Effector memory CD8-positive, alpha-beta T cell (primary cell): ENCODE results near the gene TRABD2B.

Source experiments
- ATAC-seq: fragments of 150-1000 bp; cut with Tn5 transposase; replicated peaks from 2 replicates; pipeline ENCODE4 v1.10.0; 2021; ENCODE audit warnings: mild to moderate bottlenecking, moderate library complexity
- DNase-seq, 3 experiments: peaks; one replicate each; pipeline ENCODE4 v3.0.0; 2021
- H3K27ac Mint-ChIP-seq, 2 donors: one replicate each; pipeline ENCODE4 v1.8.0; 2022; ENCODE audit warnings: mild to moderate bottlenecking in 2 of 2, mixed read lengths in 2 of 2, moderate library complexity in 2 of 2
- H3K27me3 Mint-ChIP-seq, 2 donors: one replicate each; pipeline ENCODE4 v1.8.0; 2022; ENCODE audit warnings: mixed read lengths in 2 of 2
- H3K36me3 Mint-ChIP-seq: one replicate; pipeline ENCODE4 v1.8.0; 2022; ENCODE audit warnings: mild to moderate bottlenecking, moderate library complexity, mixed read lengths; ENCODE audit not compliant: insufficient read depth
- H3K4me1 Mint-ChIP-seq, 2 donors: one replicate each; pipeline ENCODE4 v1.8.0; 2022; ENCODE audit warnings: low read depth in 2 of 2, mixed read lengths in 2 of 2
- H3K4me3 Mint-ChIP-seq, 2 donors: one replicate each; pipeline ENCODE4 v1.8.0; 2022; ENCODE audit warnings: mild to moderate bottlenecking in 2 of 2, mixed read lengths in 2 of 2, moderate library complexity in 2 of 2
- H3K9me3 Mint-ChIP-seq, 2 donors: one replicate each; pipeline ENCODE4 v1.8.0; 2022; ENCODE audit warnings: mixed read lengths in 2 of 2

The TRABD2B gene

DNA sequence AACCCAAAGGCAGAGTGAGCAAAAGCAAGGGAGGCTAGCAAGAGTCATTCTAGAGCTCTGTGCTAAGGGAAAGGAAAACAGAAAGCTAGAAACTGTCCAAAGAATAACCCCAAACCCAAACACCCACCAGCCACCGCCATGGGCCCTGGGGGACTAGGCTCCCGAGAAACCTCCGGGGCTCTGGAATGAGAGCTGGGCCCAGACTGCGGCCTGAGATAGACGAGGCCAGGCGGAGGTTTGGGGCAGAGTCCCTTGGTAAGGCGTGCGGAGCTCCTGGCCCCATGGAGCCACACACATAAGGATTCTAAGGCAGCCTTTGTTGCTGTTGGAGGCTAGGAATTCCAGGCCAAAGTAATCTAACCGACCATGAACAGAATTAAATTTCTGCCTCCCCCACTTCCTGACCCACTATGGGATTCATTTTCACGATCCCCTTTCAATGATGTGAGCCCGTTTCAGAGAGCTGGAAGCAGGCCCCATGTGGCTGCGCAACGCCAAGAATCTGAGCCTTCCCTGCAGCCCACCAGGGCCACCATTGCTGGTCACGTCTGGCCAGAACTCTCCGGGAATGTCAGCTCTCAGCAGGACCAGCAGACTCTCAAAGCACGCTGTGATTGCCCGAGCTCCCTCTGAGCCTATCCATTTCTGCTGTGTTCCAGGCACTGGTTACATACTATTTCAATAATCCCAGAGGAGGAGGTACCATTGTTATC lies 145.0 kb downstream of the TRABD2B start:
- Mint-ChIP-seq H3K36me3 (no peaks in the 10 kb centered on the region), H3K9me3 (no peaks in the 10 kb centered on the region), H3K4me3 (no peak overlapping the region), H3K4me1 (no peaks in the 10 kb centered on the region), H3K27me3 (peaks cover 0 to 14% of the 10 kb centered on the region in 2 donors), H3K27ac (no peak overlapping the region)
- DNase-seq = no peak
- ATAC-seq = no peak

DNA sequence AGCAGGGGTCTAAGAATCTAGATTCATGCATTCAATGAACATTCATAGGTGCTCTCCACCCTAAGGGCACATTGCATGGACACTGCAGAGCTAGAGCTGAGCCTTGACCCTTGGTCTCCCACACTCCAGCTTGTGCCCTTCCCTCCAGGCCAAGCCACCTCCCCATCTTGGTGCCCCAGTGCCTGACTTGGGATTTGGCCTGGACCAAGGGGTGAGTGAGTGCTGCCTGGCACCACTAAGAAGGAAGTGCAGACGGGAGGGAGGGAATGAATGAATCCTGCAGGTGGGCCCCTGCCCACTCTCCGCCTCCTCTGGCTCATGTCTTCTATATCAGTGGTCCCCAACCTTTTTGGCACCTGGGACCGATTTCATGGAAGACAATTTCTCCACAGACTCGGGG lies 146.7 kb downstream of the TRABD2B start:
- ATAC-seq (no peak), DNase-seq (no peak)
- Mint-ChIP-seq H3K4me1 (no peaks in the 10 kb centered on the region), H3K9me3 (no peaks in the 10 kb centered on the region), H3K36me3 (no peaks in the 10 kb centered on the region), H3K27me3 (peaks cover 0 to 14% of the 10 kb centered on the region in 2 donors), H3K4me3 (no peak overlapping the region), H3K27ac (no peak overlapping the region)

DNA sequence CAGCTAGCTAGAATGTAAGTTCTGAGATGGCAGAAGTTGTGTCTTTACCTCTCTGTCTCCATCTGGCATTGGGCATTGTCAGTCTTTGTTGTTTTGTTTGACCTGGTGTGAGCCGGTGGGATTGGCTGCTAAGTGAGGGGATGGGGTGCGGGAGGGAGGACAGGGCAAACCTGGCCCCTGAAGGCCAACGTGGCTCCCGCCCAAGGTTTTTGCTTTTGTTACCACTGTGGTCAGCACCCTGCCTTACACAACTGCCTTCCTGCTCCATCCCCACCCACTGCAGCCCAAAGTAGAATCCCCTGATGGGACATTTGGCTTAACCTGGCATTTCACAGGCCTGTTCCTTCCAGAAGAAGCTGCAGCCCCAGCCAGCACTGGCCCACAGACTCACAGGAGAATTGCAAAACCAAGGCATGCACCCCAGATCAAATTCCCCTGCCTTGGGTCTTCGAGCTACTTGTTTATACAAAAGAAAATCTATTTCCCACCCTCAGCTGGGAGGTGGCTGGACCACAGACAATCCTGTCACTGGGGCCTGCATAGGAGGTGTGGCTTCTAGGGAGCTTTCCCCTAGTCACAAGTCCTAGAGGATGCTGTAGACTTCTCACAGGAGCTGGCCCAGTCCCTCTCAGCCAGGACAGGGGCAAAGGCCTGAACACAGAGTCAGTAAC lies 147.5 kb downstream of the TRABD2B start:
- peaks cover 6 to 21% of the 10 kb centered on the region in 2 donors for H3K27me3 Mint-ChIP-seq
- DNase-seq (no peak), ATAC-seq (no peak)
- H3K4me3 Mint-ChIP-seq = no peak overlapping the region
- no peaks in the 10 kb centered on the region for H3K4me1 Mint-ChIP-seq
- H3K36me3 Mint-ChIP-seq = no peaks in the 10 kb centered on the region
- H3K9me3 Mint-ChIP-seq = no peaks in the 10 kb centered on the region
- no peak overlapping the region for H3K27ac Mint-ChIP-seq

DNA sequence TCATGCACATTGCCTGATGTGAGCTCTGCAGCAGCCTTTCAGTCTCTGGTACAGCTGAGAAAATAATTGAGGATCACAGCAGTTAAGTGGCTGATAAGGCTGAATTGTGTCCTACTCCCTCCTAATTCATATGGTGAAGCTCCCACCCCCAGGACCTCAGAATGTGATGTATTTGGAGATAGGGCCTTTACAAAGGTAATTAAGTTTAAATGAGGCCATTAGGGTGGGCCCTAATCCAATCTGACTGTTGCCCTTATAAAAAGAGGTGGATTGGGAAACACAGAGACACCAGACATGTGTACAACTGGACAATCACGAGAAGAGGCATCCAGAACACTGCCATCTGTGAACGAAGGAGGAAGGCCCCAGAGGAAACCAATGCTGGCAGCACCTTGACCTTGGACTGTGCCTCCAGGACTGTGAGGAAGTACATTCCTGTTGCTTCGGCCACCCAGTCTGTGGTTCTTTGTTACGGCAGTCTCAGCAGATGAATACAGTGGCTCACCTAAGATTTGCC lies 148.1 kb downstream of the TRABD2B start:
- Mint-ChIP-seq H3K27me3 (peaks cover 12 to 28% of the 10 kb centered on the region in 2 donors), H3K9me3 (no peaks in the 10 kb centered on the region), H3K4me1 (no peaks in the 10 kb centered on the region), H3K27ac (no peak overlapping the region), H3K4me3 (no peak overlapping the region), H3K36me3 (no peaks in the 10 kb centered on the region)
- no peak for ATAC-seq
- no peak for DNase-seq

DNA sequence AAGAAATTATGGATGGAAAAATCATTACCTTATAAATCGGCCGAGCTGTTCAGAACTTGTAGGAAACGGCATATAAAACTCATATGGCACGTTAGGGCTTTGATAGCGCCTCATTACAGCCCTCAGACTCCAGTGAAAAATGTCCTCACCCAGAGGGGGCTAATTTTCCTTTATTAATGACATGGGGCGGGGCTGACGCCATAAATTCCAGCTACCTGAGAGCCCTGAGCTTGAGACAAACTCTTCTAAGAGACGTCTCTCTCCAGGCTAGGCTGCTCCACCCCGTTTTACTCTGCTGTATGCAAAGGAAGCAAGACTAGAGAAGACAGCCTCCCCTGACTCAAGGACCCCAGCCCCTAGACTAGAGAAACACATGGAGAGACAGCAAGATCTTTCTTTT lies 149.4 kb downstream of the TRABD2B start:
- no peak for DNase-seq
- Mint-ChIP-seq H3K36me3 (no peaks in the 10 kb centered on the region), H3K4me1 (no peaks in the 10 kb centered on the region), H3K27ac (no peak overlapping the region), H3K27me3 (peaks cover 22 to 41% of the 10 kb centered on the region in 2 donors), H3K9me3 (no peaks in the 10 kb centered on the region), H3K4me3 (no peak overlapping the region)
- ATAC-seq = no peak

DNA sequence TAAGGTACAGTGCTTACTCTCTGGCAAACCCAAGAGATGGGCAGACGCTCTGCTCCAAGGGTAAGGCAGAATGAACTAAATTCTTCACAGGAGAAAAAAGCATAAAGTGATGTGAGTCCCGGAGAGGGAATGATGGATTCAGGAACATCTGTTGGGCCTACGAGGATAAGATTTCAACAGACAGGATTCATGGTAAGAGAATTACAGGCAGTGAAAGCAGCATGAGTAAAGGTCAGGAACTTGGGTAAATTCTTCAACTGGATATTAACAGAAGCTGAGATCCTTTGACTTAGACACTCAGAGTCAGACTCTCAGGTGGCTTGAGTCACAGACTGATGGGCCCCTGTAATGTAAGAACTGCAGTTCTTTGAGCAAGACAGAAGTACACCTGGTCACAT lies 152.6 kb downstream of the TRABD2B start:
- Mint-ChIP-seq H3K36me3 (no peaks in the 10 kb centered on the region), H3K9me3 (no peaks in the 10 kb centered on the region), H3K27me3 (peaks cover 29 to 57% of the 10 kb centered on the region in 2 donors), H3K4me3 (no peak overlapping the region), H3K27ac (no peak overlapping the region), H3K4me1 (no peaks in the 10 kb centered on the region)
- DNase-seq = no peak
- ATAC-seq = no peak

DNA sequence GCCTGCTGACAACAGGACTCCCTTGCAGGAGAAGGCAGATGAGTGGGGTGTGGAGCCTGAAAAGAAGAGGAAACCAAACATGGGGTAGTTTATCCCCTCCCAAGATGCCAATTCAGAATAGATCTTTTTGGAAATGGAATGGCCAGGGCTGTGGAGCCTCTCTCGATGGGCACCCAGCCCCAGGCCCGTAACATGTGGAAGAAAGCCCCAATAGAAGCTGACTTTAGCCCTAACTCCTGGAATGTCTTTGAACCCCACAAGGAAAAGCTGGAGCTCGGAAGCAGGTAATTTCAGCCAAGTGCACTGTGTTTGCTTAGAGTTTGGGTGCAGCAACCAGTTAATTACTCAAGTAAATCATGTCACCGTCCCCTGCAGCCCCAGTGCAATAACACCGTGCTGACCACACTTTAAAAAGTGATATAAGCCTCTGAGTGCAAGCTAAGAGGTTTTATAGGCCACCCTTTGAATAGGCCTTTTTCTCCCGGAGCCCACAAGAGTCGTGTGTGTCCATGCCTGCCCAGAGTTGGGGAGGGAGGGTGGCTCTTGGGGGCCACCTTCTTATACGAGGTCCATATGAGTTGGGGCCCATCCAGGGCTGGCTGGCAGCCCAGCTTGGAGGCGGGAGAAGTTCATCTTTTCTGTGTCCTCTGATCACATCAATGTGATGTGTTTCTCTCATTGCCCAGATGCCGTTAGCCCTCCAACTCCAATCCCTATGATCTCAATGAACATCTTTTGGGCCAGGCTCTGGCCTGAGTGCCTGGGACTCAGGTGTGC lies 153.2 kb downstream of the TRABD2B start:
- Mint-ChIP-seq H3K27ac (no peak overlapping the region), H3K9me3 (no peaks in the 10 kb centered on the region), H3K36me3 (no peaks in the 10 kb centered on the region), H3K4me3 (no peak overlapping the region), H3K27me3 (peaks cover 29 to 63% of the 10 kb centered on the region in 2 donors), H3K4me1 (no peaks in the 10 kb centered on the region)
- DNase-seq = no peak
- no peak for ATAC-seq

DNA sequence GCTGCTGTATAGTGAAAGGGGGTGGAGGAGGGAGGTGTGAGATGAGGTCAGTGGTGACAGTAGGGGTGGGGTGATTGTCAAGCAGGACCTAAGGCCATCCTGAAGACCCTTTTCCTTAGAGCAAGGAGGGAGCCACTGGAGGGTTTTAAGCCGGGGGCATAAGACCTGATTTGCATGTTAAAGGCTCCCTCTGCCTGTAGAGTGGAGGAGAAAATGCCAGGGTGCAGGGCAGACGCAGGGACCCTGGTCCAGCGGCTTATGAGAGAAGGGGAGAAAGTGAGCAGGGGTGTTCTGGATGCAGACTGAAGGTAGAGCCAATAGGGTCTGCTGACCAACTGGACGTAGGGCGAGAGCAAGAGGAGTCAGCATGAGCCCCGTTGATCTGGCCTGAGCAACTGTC lies 154.1 kb downstream of the TRABD2B start:
- Mint-ChIP-seq H3K27me3 (peaks cover 35 to 72% of the 10 kb centered on the region in 2 donors), H3K4me3 (no peak overlapping the region), H3K9me3 (no peaks in the 10 kb centered on the region), H3K27ac (no peak overlapping the region), H3K36me3 (no peaks in the 10 kb centered on the region), H3K4me1 (no peaks in the 10 kb centered on the region)
- DNase-seq (no peak), ATAC-seq (no peak)

DNA sequence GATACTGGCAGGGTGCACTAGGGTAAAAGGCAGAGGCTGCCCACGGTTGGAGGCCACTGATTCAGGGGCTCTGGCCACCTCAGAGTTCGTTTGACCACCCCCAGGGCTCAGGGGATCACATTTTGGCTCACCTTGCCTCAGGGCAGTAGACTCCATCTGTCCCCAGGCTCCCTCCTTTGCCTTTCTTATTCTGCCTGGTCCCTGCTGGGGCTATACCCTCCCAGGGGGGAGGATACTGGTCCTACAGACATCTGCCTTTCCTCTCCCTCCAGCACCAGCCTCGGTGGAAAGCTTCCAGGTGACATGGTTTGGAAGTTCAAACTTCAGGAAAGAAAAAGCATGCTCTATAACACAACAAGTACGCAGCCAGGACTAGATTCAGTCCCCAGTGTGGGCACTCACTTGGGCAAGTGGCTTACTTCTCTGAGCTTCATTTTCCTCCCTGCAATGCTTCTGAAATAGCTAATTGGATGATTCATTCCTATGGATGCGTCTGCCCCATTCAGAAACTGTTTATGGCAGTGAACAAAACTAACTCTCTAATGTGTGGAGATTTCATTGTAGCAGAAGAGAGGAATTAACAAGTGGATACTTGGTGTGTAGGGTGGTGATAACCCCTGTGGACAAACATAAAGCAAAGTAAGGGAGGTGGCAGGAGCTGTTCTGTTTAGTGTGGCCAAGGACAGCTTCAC lies 154.8 kb downstream of the TRABD2B start:
- ATAC-seq (no peak), DNase-seq (no peak)
- Mint-ChIP-seq H3K27me3 (peaks cover 39 to 71% of the 10 kb centered on the region in 2 donors), H3K27ac (no peak overlapping the region), H3K4me1 (no peaks in the 10 kb centered on the region), H3K36me3 (no peaks in the 10 kb centered on the region), H3K9me3 (no peaks in the 10 kb centered on the region), H3K4me3 (no peak overlapping the region)

DNA sequence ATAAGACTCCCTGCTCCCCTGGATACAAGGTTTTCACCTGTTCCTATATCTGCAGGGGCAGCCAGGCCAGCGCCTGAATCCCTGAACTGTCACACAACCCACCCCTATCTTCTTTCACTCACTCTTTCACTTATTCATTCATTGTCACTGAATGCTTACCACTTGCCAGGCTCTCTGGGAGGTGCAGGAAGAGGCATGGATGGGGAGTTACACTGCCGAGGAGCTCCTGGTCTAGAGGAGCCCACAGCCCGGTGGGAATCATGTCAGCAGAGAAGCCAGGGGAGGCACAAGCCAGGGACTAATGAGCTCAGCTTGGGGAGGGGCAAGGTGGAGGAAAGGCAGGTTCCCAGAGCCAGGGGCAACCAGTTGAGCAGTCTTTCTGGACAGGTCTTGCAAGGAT lies 155.8 kb downstream of the TRABD2B start:
- no peaks in the 10 kb centered on the region for H3K36me3 Mint-ChIP-seq
- H3K27ac Mint-ChIP-seq = no peak overlapping the region
- DNase-seq = no peak
- no peaks in the 10 kb centered on the region for H3K4me1 Mint-ChIP-seq
- H3K9me3 Mint-ChIP-seq = no peaks in the 10 kb centered on the region
- ATAC-seq = no peak
- H3K4me3 Mint-ChIP-seq = no peak overlapping the region
- peaks cover 45 to 72% of the 10 kb centered on the region in 2 donors for H3K27me3 Mint-ChIP-seq

DNA sequence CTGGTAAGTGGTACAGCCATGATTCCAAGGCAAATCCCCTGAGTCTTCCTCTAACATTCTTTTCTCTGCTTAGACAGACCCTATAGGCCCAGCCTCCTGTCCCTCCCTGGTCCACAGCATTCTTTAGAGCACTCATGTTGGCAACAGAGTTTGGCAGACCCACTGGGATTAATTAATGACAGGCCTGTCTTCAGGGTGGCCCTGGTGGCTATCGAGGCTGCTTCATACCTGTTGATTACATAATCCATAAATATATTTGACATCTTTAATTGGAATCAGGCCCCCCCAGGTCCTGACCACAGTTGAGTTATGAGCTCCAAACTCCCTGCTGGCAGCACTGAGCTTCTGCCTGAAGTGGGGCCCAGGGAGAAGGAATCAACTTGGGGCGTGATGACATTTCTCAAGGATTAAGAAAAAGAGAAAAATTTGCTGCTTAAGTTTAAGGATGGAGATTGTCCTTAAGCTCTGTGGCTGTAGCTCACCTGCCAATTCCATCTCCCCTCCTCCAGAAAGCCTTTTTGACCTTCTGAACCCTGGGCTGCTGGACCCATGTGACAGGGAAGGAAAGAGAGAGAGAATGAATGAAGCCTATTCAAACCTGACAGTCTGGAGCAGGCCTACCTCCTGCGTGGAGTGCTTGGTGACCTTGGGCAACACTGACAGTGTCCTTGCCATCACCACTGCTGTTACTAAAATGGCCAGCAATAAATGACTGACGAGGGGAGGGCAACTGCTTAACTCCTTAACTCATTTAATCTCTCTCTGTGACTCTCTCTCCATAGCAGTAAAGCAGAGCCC lies 156.6 kb downstream of the TRABD2B start:
- Mint-ChIP-seq H3K4me1 (no peaks in the 10 kb centered on the region), H3K27me3 (peaks cover 45 to 68% of the 10 kb centered on the region in 2 donors), H3K4me3 (no peak overlapping the region), H3K36me3 (no peaks in the 10 kb centered on the region), H3K9me3 (no peaks in the 10 kb centered on the region), H3K27ac (no peak overlapping the region)
- DNase-seq (no peak), ATAC-seq (no peak)

DNA sequence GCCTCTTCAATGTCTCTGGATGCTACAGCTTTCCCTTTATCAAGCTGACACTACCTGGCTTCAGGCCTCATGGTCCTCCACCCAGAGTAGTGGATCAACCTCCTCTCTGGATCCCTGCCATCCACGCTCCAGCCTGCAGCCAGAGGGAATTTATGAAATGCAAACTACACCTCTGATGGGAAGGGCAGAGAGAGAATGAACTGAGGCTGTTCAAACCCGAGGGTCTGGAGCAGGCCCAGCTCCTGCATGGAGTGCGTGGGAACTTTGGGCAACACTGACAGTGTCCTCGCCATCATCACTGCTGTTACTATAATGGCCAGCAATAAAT lies 157.8 kb downstream of the TRABD2B start:
- H3K4me3 Mint-ChIP-seq = no peak overlapping the region

More for the DNA sequence above, 157.8 kb downstream of the TRABD2B start:
- no peaks in the 10 kb centered on the region for H3K36me3 Mint-ChIP-seq
- no peaks in the 10 kb centered on the region for H3K9me3 Mint-ChIP-seq
- H3K4me1 Mint-ChIP-seq = no peaks in the 10 kb centered on the region
- no peak overlapping the region for H3K27ac Mint-ChIP-seq
- DNase-seq = no peak
- H3K27me3 Mint-ChIP-seq = peaks cover 35 to 58% of the 10 kb centered on the region in 2 donors
- ATAC-seq = no peak
